ENCODE measurements around the gene COL11A2. TPM values are rescaled to one million over a fixed set of nuclear protein-coding genes. Genes with fewer than 3 reads are reported as not detected.

The COL11A2 gene
- total RNA-seq, 4 donors from 2014 or later, result 0.16 to 0.30 (median 0.28) TPM

DNA sequence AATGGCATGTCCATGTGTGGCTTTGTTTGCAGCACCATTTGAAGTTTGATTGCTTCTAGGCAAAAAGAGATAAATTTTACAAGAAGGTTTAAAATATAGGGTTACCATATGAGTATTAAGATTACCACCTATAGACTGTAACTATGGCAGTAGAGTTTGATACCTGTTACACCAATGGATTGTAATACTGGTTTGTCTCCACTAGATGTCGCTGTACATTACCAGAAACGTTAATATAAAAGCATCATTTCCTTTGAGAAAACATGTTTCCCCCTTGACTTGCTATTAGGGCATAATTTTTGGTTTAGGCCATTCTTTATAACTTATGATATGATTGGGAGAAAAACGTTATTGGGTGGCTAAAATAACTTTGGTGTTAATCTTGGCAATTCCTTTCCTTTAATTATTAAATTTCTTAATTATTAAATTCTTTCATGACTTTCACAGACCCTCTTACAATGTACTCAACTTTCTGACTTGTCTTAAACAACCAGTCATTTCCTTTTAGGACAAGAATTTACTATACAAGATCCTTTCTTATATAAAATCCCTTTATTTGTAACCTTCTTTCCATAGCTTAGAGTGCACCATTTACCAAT is 73.6 kb downstream of the COL11A2 start:
- no peak for DNase-seq (ENCODE audit: low spot score in 2 of 2)
- intact Hi-C loops (cut with DNase I; ENCODE audit: low total_unique reads), result no loop called here
- 0% methylated on average over 3 of the region's 3 CpGs for WGBS, 2 donors
- TF ChIP-seq POLR2A (IDR thresholded peaks at IDR 0.05) (no peak), CTCF (IDR thresholded peaks at IDR 0.05) (peak in 1 of 3 donors; percentile 30)
- no peak overlapping the region for H3K4me3 ChIP-seq (ENCODE audit: low read depth, poor library complexity, severe bottlenecking)

- DNase-seq (ENCODE audit: low spot score in 2 of 2), result peak in 1 of 2 donors; percentile 14
- H3K4me3 ChIP-seq (ENCODE audit: low read depth, poor library complexity, severe bottlenecking), result no peak overlapping the region
- WGBS, 2 donors, result 18 to 23% methylated on average over 9 of the region's 9 CpGs
- no peak for TF ChIP-seq POLR2A (IDR thresholded peaks at IDR 0.05)
- TF ChIP-seq CTCF (IDR thresholded peaks at IDR 0.05), result no peak
- intact Hi-C loops (cut with DNase I; ENCODE audit: low total_unique reads), result no loop called here
These were observed 74.4 kb downstream of the COL11A2 start for GRCh38 chr6:33117811-33118277.

- TF ChIP-seq CTCF (IDR thresholded peaks at IDR 0.05) (no peak), POLR2A (IDR thresholded peaks at IDR 0.05) (no peak)
- WGBS, 2 donors, result 6 to 9% methylated on average over 32 of the region's 32 CpGs
- peak in 1 of 2 donors; percentile 70 for DNase-seq (ENCODE audit: low spot score in 2 of 2)
- intact Hi-C loops (cut with DNase I; ENCODE audit: low total_unique reads), result no loop called here
- H3K4me3 ChIP-seq (ENCODE audit: low read depth, poor library complexity, severe bottlenecking), result no peak overlapping the region
These were observed 75.2 kb downstream of the COL11A2 start for GRCh38 chr6:33116841-33117711.

GRCh38 chr6:33116417-33116816 is 75.8 kb downstream of the COL11A2 start:
- intact Hi-C loops (cut with DNase I; ENCODE audit: low total_unique reads), result no loop called here
- 9 to 13% methylated on average over 6 of the region's 6 CpGs for WGBS, 2 donors
- peak in 1 of 2 donors; percentile 57 for DNase-seq (ENCODE audit: low spot score in 2 of 2)
- no peak overlapping the region for H3K4me3 ChIP-seq (ENCODE audit: low read depth, poor library complexity, severe bottlenecking)
- TF ChIP-seq POLR2A (IDR thresholded peaks at IDR 0.05) (no peak), CTCF (IDR thresholded peaks at IDR 0.05) (no peak)

- DNase-seq (ENCODE audit: low spot score in 2 of 2), result no peak
- TF ChIP-seq POLR2A (IDR thresholded peaks at IDR 0.05), result no peak
- no peak for TF ChIP-seq CTCF (IDR thresholded peaks at IDR 0.05)
- no peak overlapping the region for H3K4me3 ChIP-seq (ENCODE audit: low read depth, poor library complexity, severe bottlenecking)
- intact Hi-C loops (cut with DNase I; ENCODE audit: low total_unique reads), result no loop called here
These were observed 77.9 kb downstream of the COL11A2 start for GRCh38 chr6:33114406-33114805.

All from lower leg skin (tissue), 4 donors.